ENCODE measurements around the gene TXNDC11. TPM values are rescaled to one million over a fixed set of nuclear protein-coding genes. Genes with fewer than 3 reads are reported as not detected.

The TXNDC11 gene
- total RNA-seq, 1 donor from 2014 or later, result 59.4 TPM

- H3K4me3 ChIP-seq, result no peak overlapping the region
- H3K36me3 ChIP-seq, result peaks cover 0 to 61% of the 10 kb centered on the region in 2 donors
- intact Hi-C loops (cut with DNase I), result no loop called here
- DNase-seq (ENCODE audit: extremely low spot score in 2 of 2), result no peak
- no peaks in the 10 kb centered on the region for H3K4me1 ChIP-seq
- no peaks in the 10 kb centered on the region for H3K9me3 ChIP-seq
- no peak for TF ChIP-seq POLR2A (IDR thresholded peaks at IDR 0.05)
- TF ChIP-seq POLR2AphosphoS5 (IDR thresholded peaks at IDR 0.05; ENCODE audit: insufficient read depth in 1 of 2, low read depth in 1 of 2), result no peak
- no peak for TF ChIP-seq CTCF (IDR thresholded peaks at IDR 0.05)
- H3K27me3 ChIP-seq, result no peaks in the 10 kb centered on the region
- H3K27ac ChIP-seq, result no peak overlapping the region
Measured at GRCh38 chr16:11750056-11750455, 7.4 kb upstream of the TXNDC11 start.

- Histone ChIP-seq H3K27me3 (no peaks in the 10 kb centered on the region), H3K4me3 (no peak overlapping the region), H3K9me3 (no peaks in the 10 kb centered on the region), H3K27ac (no peak overlapping the region), H3K36me3 (peaks cover 0 to 52% of the 10 kb centered on the region in 2 donors), H3K4me1 (peaks cover 3% of the 10 kb centered on the region)
- intact Hi-C loops (cut with DNase I), result no loop called here
- DNase-seq (ENCODE audit: extremely low spot score in 2 of 2), result peak in 1 of 2 donors; percentile 22
- TF ChIP-seq POLR2A (IDR thresholded peaks at IDR 0.05) (no peak), POLR2AphosphoS5 (IDR thresholded peaks at IDR 0.05; ENCODE audit: insufficient read depth in 1 of 2, low read depth in 1 of 2) (no peak), CTCF (IDR thresholded peaks at IDR 0.05) (no peak)
Measured at GRCh38 chr16:11748404-11749254, 6.0 kb upstream of the TXNDC11 start.

GRCh38 chr16:11747949-11748403 lies 5.3 kb upstream of the TXNDC11 start:
- H3K36me3 ChIP-seq, result peaks cover 0 to 45% of the 10 kb centered on the region in 2 donors
- no peak for DNase-seq (ENCODE audit: extremely low spot score in 2 of 2)
- no peak overlapping the region for H3K4me3 ChIP-seq
- H3K9me3 ChIP-seq, result no peaks in the 10 kb centered on the region
- TF ChIP-seq POLR2AphosphoS5 (IDR thresholded peaks at IDR 0.05; ENCODE audit: insufficient read depth in 1 of 2, low read depth in 1 of 2) (no peak), CTCF (IDR thresholded peaks at IDR 0.05) (no peak)
- H3K27me3 ChIP-seq, result no peaks in the 10 kb centered on the region
- H3K27ac ChIP-seq, result no peak overlapping the region
- intact Hi-C loops (cut with DNase I), result no loop called here
- peaks cover 10% of the 10 kb centered on the region for H3K4me1 ChIP-seq

GRCh38 chr16:11744075-11744470 lies 1.4 kb upstream of the TXNDC11 start:
- intact Hi-C loops (cut with DNase I), result no loop called here
- H3K36me3 ChIP-seq, result peaks cover 0 to 7% of the 10 kb centered on the region in 2 donors
- TF ChIP-seq POLR2A (IDR thresholded peaks at IDR 0.05), result no peak
- no peak for TF ChIP-seq POLR2AphosphoS5 (IDR thresholded peaks at IDR 0.05; ENCODE audit: insufficient read depth in 1 of 2, low read depth in 1 of 2)
- no peak for TF ChIP-seq CTCF (IDR thresholded peaks at IDR 0.05)
- H3K4me1 ChIP-seq, result peaks cover 40% of the 10 kb centered on the region
- H3K27ac ChIP-seq, result peak overlapping the region; percentile 93
- no peaks in the 10 kb centered on the region for H3K9me3 ChIP-seq
- H3K4me3 ChIP-seq, result no peak overlapping the region
- DNase-seq (ENCODE audit: extremely low spot score in 2 of 2), result no peak
- no peaks in the 10 kb centered on the region for H3K27me3 ChIP-seq

All from vagina (tissue), 2 donors.